HG03575 (cell line): ENCODE measurements around the gene ANKRD13B.
"Not testable (repeated sequence)": the region's sequence is repeated elsewhere in the genome, so short reads cannot be mapped to it uniquely, and the experiment has no call there.

Experiments
- ATAC-seq: cut with Tn5 transposase; IDR thresholded peaks from one replicate; pipeline ENCODE4 v1.9.1; 2021; ENCODE audit not compliant: unreplicated experiment, insufficient number of reproducible peaks, low FRiP score; ENCODE audit errors: extremely low read depth

ANKRD13B gene

DNA sequence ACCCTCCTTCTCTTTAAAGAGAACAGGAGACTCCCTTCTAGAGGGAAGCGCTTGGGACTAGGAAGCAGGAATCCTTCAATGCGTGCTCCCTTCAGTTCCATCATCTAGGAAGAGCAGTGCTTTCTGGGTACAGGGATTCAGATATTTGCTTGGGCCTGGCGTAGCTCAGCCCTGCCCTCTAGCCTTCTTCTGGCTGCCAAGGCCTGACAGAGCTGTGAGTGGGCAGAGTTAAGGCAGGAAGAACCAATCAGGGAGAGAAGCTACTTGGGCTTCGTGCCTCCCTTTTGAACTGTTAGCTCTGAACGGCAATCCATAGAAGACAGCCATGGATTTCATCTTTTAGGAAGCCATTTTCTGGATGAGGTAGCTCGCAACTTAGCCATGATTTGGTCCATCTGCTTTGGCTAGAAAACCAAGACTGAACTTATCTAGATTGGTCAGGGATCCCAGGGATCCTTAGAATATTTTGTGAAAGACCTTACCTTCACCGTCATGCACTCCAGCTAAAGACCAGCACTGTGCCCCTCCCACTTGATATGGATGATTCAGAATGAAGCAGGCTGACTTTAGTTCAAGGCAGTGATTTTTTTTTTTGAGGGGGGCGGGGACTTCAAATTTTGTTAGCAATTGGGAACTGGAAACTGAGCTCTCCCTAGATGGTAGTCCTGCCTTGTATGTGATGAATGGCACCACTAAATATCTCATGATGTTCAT lies 32.3 kb downstream of the ANKRD13B start:
- no peak for ATAC-seq

DNA sequence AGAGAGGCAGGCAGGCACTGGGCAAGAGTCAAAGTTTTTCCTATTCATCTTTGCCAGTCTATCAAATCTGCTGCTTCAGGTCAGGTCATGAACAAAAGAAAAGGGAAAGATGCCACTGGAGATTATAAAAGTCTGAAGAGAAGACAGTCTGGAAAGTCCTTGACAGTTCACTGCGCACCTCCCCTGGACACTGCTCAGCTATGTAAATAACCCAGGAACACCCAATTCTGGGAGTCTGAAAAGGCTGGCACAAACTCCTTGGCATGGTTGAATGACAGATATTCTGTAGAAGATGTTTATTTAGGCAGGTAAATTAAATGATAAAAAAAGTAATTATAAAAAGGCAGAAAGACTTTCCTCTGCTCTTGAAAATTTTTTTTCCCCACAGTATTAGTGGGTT lies 35.0 kb downstream of the ANKRD13B start:
- no peak for ATAC-seq

DNA sequence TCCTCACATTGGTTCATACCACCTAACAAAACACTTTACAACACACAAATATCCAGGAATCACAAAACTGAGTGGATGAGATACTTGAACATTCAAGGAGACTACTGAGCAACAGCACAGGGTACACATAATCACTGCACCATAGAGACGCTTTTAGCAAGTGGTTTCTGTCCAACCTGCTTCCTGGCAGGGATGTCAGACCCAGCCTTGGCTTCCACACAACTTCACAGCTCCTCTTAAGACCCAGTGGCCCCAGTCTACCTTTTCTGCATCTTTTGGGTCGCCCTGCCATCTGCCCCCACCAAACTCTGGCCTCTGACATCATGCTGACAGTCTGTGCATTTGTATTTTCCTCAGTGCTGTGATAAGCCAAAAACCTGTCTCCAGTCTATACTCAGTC lies 35.7 kb downstream of the ANKRD13B start:
- no peak for ATAC-seq

DNA sequence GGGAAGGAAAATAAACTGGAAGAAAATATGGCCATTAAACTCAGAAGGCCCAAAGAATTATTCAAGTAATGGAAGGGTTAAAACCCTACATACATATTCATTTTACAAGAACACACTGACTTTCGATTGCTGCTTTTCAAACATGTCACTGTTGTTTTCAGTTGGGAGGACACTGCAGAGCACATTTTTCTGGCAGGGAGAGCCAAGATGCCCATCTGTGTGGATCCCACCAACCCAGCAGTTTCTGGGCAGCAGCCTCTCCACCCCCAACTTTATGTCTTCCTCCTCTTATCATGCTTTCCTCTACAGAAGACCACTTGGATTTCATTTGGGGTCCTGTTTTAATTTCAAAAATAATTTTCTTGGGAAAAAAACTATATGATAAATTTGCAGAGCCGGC lies 36.9 kb downstream of the ANKRD13B start:
- no peak for ATAC-seq

DNA sequence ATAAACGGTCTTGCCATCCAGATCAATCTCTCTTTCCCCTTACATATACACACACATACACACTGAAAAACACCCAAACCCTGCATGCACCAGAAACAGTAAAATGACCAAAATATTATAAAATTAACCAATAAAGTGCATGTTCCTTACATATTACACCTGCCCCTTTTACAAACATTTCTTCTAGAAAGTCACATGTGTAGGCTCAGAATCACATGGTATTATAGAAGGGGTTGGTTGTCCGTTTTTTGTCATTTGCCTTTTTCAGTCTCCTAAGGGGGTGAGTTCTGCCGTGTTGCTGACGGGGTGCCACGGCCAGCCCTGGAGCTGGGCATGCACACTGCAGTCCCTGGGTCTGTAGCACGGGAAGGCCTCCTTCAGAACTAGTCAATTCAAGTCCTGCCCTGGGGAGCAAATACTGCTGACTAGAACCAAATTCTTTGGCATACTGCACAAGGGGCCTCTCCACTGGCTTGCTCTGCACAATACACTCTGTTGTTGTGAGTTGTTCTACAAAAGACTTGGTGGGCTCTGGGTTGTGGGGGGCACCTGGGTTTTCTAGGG lies 37.8 kb downstream of the ANKRD13B start:
- ATAC-seq, result no peak

DNA sequence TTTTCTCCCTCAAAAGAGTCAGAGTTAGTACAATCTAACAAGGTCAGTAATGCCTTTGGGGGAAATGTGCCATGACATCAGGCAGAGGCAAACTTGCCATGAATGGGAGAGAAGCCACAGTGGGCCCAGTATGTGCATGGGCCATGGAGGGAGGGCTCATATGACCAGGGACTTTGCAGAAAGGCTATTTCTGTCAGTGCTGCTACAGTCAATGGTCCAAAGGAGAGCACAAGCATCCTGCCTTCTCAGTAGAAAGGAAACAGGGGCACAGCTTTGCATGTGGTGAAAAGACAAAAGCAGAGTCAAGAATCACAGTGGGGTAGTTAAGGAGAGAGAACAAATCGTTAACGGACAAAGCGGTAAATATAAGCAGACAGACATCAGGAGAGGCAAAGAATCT lies 41.0 kb downstream of the ANKRD13B start:
- ATAC-seq, result no peak

DNA sequence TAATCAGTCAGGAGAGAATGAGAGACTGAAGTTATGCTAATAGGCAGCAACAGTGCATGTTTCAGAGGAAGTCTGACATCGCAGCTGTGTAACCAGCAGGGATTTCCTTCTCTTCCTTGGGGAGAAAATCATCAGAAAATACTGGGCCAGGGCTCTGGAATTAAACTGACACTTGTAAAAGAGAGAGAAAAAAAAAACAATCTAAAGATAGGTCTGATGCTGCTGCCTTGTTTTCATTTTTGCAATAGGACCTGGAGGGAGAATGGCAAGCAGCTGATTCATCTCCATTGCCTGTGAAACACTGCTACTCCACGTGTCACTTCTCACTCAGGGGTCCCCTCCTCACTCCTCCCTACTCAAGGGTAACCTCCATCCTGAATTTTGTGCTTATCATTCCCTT lies 47.5 kb downstream of the ANKRD13B start:
- no peak for ATAC-seq

DNA sequence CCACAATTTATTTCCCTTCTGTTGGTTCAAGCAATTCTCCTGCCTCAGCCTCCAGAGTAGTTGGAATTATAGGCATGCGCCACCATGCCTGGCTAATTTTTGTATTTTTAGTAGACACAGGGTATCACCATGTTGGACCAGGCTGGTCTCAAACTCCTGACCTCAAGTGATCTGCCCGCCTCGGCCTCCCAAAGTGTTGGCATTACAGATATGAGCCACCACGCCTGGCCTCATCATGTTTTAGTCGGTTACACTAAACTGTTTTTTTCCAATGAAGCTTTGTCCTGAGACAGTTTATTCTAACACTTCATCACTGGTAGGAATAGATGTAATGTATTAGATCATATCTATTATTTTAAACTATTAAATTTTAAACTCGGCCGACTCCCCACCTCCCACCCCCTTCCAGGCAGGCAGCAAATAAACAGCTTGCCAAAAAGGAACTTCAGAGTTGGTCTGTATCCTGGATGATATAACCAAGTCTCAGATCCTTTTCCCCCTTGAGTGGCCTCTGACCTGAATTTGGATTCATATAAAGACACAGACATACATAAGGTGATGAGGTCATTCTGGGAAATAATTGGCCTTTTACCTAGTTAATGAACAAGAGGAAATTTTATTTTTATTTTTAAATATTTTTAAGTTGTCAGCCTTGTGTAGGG lies 48.2 kb downstream of the ANKRD13B start:
- no peak for ATAC-seq

DNA sequence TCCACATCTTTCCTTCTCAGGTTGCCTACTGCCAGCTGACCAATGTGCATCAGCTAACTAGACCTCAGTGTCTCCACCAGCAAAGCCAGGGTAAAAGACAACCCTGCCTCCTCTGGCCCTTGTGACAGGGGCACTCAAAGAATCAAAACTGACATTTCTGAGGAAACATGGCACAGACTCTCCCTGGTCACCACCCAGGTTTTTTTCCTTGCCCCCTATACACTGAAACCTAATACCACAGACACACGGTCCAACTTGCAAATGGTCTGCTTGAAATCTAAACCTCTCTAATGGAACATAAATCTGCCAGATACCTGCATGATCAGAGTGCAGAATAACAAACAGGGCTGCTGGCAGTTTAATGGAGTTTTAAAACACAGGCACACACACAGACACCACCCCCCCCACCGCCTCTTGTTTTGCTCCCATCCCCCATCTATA lies 49.3 kb downstream of the ANKRD13B start:
- no peak for ATAC-seq

DNA sequence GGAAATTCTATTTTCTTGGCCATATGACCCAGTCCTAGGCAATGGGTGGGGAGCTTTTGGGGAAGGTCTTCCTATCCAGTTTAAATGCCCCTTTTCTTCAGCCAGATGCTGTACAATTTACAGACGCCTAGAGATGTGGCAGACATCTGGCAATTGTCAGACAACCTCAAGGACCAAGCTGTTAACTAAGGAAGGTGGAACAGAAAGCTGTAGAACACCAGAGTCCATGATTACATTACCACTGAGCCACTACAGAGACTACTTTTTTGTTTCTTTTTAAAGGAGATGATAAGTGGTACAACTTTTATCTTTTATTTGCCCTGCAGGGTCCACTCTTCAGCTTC lies 50.9 kb downstream of the ANKRD13B start:
- no peak for ATAC-seq

DNA sequence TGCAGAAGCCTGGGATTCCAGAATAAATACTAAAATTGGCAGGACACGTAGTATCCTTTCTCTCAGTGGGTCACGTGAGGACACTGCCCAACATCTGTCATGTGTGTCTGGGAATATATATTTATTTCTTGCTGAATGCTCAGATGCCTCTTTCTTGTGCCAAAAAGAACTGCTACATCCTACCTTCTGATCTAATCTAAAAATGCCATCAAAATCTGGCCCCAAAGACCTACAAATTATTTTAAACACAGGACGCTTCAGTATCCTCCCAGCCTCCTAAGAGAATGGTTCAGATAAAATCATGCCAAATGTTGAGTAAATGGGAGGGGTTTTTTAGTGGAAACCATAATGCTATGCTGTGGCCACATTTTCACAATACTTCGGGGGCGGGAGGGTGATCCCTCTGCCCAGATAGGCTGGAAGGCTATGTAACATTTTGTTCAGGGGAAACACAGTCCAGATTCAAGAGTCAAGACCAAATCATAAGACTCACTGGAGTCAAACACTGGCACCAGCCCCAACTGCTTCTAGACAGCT lies 52.7 kb downstream of the ANKRD13B start:
- no peak for ATAC-seq

DNA sequence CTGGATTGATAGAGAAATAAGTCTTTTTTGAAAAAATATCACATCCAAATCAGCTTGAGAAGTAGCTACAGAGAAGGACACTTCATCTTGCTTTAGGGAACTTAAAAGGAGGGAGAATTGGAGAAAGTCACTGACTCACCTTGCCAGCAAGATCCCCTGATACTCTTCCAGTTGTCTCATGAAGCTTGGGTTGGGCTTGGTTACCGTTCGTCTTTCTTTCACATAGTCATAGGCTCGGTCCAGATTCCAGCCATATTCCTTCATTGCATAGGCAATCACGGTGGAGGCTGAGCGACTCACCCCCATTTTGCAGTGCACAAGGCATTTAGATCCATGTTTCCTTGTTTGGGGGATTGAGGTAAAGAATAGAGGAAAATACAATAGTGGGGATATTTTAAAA lies 55.1 kb downstream of the ANKRD13B start:
- ATAC-seq, result no peak

DNA sequence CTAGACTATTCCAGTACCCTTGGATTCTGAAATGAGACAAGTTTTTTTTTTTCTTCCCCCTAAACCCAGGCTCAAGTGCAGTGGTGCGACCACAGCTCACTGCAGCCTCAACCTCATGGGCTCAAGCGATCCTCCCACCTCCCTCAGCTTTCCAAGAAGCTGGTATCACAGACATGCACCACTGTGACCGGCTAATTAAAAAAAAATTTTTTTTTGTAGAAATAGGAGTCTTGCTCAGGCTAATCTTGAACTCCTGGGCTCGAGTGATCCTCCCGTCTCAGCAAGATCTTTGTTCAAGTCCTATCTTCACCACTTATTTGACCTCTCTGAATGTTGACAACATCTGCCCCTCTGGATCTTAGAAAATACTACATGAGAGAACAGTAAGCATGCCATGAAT lies 56.4 kb downstream of the ANKRD13B start:
- no peak for ATAC-seq

DNA sequence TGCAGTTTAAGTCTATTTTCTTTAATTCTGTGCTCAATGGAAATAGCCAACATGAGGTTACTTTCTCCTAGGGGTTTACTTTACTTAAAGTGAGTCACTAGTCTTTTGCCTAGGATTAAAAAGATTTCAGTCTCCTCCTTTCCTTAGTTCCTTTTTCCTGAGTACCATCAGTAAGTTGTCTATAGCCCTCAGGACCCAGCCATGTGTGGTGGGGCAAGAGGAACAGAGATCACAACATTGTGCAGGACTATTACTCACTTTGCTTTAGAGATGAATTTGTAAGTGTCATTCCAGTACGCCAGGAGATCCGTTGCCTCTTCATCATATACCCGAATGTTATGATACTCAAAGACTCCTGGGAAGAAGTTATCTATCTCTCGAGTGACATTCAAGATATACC lies 57.5 kb downstream of the ANKRD13B start:
- no peak for ATAC-seq

DNA sequence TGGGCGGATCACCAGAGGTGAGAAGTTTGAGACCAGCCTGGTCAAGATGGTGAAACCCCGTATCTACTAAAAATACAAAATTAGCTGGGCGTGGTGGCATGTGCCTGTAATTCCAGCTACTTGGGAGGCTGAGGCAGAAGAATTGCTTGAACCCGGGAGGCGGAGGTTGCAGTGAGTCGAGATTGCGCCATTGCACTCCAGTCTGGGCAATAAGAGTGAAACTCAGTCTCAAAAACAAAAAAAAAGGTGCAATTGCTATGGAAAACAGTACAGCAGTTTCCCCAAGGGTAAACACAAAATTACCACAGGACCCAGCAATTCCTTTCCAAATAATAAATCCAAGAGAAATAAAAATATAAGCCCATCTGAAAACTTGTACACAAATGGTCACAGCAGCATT lies 59.0 kb downstream of the ANKRD13B start:
- ATAC-seq, result not testable (repeated sequence)

DNA sequence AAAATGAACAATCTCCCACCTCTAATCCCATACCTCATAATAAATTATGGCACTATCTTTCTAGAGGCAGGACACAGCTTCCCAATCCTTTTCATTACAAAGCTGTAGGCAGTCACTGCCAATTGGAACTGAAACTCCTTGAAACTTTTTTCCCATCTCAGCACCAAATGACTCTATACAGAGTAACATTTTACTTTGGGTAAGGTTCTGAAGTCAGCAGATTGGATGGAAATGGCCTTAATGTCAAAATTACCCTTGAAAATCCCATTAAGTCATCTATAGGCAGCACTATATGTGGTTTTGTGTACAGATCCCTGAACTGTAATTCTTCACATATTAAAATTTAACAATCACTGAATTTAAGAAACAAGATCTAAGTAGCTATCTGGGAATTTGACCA lies 60.0 kb downstream of the ANKRD13B start:
- ATAC-seq, result no peak

DNA sequence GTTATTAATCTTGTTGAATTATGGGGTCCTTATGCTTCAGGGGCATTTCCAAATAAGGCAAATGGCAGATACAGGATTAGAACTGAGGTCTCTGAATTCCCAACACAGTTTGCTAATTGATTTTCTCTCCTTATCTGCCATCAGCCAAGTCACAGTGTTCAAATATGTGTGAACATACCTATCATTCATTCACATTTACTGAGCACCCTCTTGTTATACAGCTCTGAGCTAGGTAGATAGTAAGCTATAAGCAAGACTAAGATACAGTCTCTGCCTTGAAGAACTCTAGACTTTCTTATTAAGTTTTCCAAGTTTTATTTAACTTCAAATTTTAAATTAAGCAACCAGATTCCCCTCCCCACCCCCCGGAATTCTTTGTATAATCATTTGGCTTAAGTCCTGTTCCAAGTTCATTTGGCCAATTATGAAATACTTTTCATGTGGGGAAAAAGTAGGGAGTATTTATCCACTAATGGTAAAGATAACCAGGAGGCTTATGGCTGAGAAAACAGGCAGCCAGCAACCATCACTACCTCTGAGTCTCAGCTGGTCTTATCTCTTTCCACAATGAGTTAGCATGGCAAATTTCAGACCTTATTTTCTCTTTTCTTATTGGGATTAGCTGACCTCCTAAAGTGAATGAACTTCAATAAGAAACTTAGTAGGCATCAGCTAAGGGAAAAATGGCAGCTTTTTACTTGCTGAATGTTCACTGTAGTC lies 61.2 kb downstream of the ANKRD13B start:
- no peak for ATAC-seq

DNA sequence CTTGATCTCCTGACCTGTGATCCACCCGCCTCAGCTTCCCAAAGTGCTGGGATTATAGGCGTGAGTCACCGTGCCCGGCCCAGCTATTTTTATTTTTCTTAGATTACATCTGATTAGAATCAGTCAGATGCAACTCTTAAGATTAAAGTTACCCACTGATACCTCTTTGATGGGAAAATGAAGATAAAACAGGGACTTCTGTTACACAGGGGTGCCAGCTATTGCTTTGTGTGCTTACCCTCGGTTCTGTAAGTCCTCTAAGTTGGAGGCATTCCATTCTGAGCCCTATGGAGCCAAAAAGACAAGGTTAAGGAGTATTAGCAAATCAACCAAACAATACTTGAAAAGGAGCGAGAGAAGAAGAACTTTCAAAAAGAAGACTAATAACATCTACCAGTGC lies 62.4 kb downstream of the ANKRD13B start:
- no peak for ATAC-seq

DNA sequence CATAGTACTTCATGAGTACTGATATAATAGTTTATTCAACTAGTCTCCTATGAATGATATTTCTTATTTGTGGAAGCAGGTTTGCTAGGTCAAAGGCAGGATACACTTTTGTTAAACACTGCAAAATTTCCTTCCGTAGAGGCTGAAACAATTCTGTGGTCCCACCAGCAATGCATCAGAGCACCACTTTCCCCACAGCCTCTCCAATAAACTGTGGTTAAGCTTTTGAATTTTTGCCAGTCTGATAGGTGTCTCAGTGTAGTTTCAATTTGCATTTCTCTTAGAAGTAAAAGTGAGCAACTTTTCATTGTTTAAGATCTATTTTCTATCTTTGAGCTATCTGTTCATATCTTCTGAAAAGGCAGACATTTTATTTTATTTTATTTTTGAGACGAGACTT lies 66.2 kb downstream of the ANKRD13B start:
- ATAC-seq, result no peak

DNA sequence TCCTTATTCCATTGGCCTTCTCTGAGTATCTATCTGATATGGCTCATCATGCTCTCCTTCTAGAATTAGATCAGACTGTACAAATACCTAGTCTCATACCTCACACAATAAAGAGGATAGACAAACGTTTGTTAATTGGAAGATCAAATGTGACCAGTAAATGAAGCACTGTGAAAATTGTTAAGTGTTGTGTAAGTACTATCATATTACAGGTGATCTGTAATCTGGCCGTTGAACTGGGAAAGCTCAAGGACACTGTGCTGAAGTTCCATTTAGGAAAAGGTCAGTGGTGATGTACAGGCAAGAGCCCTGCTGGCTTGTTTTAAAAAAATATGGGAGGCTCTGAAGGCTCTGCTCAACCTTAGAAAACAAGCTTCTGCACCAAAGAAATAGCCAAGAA lies 68.3 kb downstream of the ANKRD13B start:
- no peak for ATAC-seq
